HuH-7 (cell line): ENCODE results near the gene FCAMR.

Source experiments
- DNase-seq: peaks from one replicate; pipeline ENCODE4 v3.0.0; 2011; ENCODE audit warnings: low spot score

The FCAMR gene

DNA sequence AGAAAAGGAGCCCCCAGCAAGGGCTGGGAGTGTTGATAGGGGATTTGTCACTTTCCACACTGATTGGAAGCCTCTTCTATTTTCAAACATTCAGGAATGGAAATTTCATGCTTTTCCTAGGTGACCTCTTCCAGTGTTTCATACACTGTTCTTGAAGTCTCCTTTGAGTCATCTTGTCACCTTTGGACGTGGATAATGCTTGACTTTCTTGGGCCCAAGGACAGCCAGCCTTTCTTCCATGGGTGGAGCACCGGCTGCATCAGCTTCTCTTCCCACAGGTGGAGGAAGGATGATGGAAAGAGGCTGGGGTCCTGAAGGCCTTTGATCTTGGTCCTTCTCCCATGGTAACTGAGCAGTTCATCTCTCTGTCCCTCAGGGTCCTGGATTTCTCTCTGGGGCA, 12.1 kb downstream of the FCAMR start:
- no peak for DNase-seq

- no peak for DNase-seq
Observed at GRCh38 chr1:206957639-206958038, 12.6 kb downstream of the FCAMR start.

DNA sequence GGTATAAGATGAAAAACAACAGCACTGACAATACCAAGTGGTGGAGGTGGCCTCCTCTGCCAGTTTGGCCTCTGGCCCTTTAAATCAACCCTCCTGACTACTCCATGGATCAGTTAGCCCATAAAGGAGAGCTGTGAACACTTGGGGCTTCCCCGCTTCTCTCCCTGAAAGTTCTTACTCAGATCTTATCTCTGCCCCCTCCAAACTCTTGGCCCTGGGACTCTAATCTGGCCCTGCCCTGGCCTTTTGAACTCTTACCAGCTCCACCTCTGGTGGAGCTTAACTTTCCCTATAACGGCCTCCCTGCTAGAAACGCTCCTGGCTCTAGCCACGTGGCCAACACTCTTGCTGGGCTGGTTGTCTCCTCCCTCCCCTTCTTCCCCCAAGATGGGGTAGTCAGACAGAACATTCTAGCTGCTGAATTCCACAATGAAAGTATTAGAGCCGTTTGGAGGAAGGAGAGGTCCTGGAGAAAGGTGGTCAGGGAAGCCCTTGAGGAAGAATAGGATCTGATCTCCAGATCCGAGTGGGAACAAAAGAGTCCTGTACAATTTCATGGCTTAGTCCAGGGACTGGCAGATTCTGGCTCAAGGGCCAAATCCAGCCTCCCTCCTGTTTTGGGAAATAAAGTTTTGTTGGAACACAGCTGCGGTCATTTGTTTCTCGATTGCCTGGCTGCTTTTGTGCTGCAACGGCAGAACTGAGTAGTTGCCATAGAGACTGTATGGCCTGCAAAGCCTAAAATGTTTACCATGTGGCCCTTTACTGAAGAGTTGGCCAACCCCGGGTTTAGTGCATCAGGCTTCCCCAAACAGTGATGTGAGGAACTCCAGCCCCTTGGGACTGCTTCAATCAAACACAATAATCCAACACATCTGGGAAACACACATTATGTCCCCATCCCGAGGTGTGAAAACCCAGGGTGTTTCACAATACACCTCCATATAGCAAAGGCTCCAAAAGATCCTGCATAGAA, 14.5 kb downstream of the FCAMR start:
- peak; percentile 39 for DNase-seq

DNA sequence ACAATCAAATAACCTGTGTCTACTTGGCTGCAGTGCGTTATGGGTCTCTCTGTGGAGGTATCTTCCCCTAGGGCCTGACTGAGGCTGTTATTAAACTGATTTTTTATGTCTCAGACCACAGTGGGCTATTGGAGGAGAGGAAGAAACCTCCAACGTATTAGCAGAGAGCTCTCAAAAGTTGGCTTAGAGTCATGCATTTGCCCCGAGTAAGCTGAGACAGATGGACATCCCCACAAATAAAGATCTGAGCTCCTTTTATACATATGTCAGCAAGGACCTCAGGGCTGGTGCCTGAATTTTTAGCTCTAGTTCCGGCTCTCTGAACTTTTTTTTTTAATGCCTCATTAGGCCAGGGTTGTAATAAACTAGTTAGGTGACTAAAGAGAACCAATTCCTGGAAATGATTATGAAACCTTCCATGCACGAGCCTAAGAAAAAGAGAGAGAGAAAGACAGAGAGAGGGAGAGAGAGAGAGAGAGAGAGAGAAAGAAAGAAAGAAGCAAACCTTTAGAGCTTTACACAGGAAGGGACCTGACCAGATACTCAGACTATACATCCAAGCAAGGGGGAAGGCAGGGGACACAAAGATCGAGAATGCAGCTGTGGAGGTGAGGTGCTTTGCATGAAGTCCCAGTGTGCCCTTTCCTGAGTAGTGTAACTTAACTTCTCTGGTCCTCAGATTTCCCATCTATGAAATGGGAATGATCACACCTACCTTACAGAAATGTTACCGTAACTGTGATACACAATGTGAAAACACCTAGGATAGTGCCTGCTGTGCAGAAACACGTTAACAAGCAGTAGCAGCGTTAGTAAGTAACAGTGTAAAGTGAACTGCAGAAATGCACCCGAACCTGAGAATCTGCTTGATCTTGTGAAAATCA, 15.6 kb downstream of the FCAMR start:
- DNase-seq = no peak

GRCh38 chr1:206953626-206954025, 16.6 kb downstream of the FCAMR start:
- DNase-seq = no peak

- DNase-seq = no peak
Observed at GRCh38 chr1:206953126-206953525, 17.1 kb downstream of the FCAMR start.

GRCh38 chr1:206952171-206952570, 18.1 kb downstream of the FCAMR start:
- no peak for DNase-seq

GRCh38 chr1:206951318-206952100, 18.8 kb downstream of the FCAMR start:
- DNase-seq = peak; percentile 69

- no peak for DNase-seq
Observed at GRCh38 chr1:206949641-206950040, 20.6 kb downstream of the FCAMR start.

DNA sequence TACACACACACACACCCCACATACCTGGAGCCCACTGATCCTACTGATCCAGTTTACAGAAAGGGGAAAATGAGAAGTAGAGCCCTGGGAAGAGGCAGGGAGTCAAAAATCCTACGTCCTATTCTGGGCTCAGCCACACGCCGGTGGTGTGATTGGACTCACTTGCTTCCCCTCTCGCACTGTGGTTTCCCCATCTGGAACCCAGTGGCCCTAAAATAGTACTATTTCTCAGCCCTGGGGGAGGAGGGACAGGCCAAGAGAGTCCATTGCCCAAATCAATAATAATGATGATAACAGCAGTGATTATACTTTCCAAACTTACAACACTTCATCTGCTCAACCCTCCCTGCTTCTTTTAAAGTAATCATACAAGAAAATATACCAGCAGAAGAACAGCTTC, 21.1 kb downstream of the FCAMR start:
- no peak for DNase-seq

DNA sequence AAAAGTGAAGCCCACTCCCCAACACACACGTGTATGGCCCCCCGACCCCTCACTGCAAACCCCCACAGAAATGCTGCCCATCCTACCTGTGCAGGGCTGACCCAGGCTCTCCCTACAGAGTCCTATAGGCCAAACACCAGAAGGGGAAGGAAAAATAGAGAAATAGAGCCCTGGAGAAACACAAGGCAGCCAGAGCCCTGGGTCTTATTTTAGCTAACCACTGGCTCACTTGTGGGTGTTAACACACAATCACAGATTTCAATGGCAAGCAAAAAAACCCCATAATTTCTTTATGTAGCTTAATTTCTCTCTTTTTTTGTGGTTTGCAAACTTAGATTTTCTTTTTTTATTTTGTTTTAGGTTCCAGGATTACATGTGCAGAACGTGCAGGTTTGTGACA, 23.0 kb downstream of the FCAMR start:
- DNase-seq = no peak

- DNase-seq = no peak
Observed at GRCh38 chr1:206946261-206946660, 24.0 kb downstream of the FCAMR start, which contains the start of gene PIGR. PIGR (minus strand) TSS chr1:206946466; CDS start chr1:206940531, 5,935 bp downstream.

GRCh38 chr1:206945779-206946178, 24.5 kb downstream of the FCAMR start:
- no peak for DNase-seq

GRCh38 chr1:206944703-206945102, 25.6 kb downstream of the FCAMR start:
- no peak for DNase-seq

GRCh38 chr1:206941766-206942418, 28.4 kb downstream of the FCAMR start:
- peak; percentile 48 for DNase-seq

GRCh38 chr1:206940588-206940936, 29.7 kb downstream of the FCAMR start:
- no peak for DNase-seq

- DNase-seq = no peak
Observed at GRCh38 chr1:206939841-206940587, 30.2 kb downstream of the FCAMR start.

DNA sequence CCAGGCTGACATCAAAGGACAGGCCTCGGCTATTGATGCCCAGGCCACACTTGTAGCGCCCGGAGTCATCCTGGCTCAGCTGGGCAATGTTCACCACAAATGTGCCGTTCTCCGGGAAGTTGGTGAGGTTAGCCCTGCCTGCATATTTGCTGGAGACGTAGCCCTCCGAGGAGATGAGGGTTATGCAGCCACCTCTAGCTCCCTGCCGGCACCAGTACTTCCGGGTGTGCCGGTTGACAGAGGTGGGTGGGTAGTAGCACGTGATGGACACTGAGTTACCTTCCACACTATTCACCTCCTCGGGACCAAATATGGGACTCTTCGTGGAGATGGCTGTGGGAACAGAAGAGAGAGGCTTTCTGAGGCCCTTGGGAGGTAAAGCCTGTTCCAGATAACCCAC, 31.1 kb downstream of the FCAMR start:
- no peak for DNase-seq

- DNase-seq = no peak
Observed at GRCh38 chr1:206937425-206937824, 32.8 kb downstream of the FCAMR start.

DNA sequence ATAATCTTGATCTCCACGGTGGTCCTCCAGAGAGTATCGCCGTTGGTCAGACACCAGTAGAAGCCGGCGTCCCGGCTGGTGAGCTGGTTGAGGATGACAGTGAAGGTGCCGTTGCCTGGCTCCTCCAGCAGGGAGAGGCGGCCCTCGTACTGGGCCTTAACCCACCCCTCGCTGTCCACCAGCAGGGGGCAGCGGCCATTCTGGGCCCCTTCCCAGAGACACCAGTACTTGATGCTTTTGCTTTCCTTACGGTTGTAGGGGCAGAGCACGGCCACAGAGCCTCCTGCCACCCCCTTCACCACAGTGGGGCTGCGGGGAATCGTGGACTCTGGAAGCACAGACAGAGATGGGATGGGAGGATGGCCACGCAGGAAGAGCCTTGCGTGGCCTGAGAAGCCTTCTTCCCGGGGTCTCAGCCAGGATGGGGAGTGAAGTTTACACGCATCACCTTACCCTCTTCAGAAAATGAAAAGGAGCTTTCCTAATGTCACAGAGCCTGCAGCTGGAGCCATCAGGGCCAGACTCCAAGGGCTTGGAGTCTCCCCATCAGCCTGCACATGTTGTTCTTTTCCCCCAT, 34.7 kb downstream of the FCAMR start:
- peak; percentile 85 for DNase-seq
